GM23248 (cell line): Measurements from ENCODE around the gene CENPP. TPM values are rescaled to one million over a fixed set of nuclear protein-coding genes. Genes with fewer than 3 reads are reported as not detected.

Source experiments
- DNase-seq: peaks from one replicate; pipeline ENCODE4 v3.0.0-alpha.2; 2015
- H2AFZ ChIP-seq: fragments of 200-600 bp; sonication (generic); 2 replicates; pipeline ENCODE4 v1.6.1; 2016; ENCODE audit warnings: antibody characterized with exemption
- H3F3A ChIP-seq: fragments of 200-600 bp; sonication (generic); 2 replicates; pipeline ENCODE4 v1.6.1; 2016; ENCODE audit warnings: mild to moderate bottlenecking, antibody characterized with exemption, mixed run types; ENCODE audit not compliant: insufficient read depth
- H3K27ac ChIP-seq: fragments of 200-600 bp; sonication (generic); 2 replicates; pipeline ENCODE4 v1.5.1; 2016; ENCODE audit warnings: mild to moderate bottlenecking
- H3K27me3 ChIP-seq: fragments of 200-600 bp; sonication (generic); replicated peaks from 2 replicates; pipeline ENCODE4 v1.6.1; 2016; ENCODE audit warnings: mild to moderate bottlenecking; ENCODE audit not compliant: insufficient read depth
- H3K36me3 ChIP-seq: fragments of 200-600 bp; sonication (generic); 2 replicates; pipeline ENCODE4 v1.6.1; 2016; ENCODE audit warnings: low read depth, mild to moderate bottlenecking
- H3K4me1 ChIP-seq: fragments of 200-600 bp; sonication (generic); 2 replicates; pipeline ENCODE4 v1.6.1; 2016; ENCODE audit warnings: mild to moderate bottlenecking; ENCODE audit not compliant: insufficient read depth
- H3K4me2 ChIP-seq: fragments of 200-600 bp; sonication (generic); one replicate; pipeline ENCODE4 v1.6.1; 2016; ENCODE audit warnings: mild to moderate bottlenecking; ENCODE audit not compliant: unreplicated experiment
- H3K4me3 ChIP-seq: fragments of 200-600 bp; sonication (generic); 2 replicates; pipeline ENCODE4 v1.5.1; 2016; ENCODE audit warnings: mild to moderate bottlenecking
- H3K79me2 ChIP-seq: fragments of 200-600 bp; sonication (generic); 2 replicates; pipeline ENCODE4 v1.6.1; 2016; ENCODE audit warnings: mild to moderate bottlenecking; ENCODE audit not compliant: insufficient read depth
- H3K9ac ChIP-seq: fragments of 200-600 bp; sonication (generic); 2 replicates; pipeline ENCODE4 v1.6.1; 2016; ENCODE audit warnings: mild to moderate bottlenecking
- H3K9me2 ChIP-seq: fragments of 200-600 bp; sonication (generic); 2 replicates; pipeline ENCODE4 v1.6.1; 2016; ENCODE audit warnings: mixed run types, mild to moderate bottlenecking, moderate library complexity; ENCODE audit not compliant: insufficient read depth
- H3K9me3 ChIP-seq: fragments of 200-600 bp; sonication (generic); one replicate; pipeline ENCODE4 v1.6.1; 2017; ENCODE audit warnings: low read depth
- H4K20me1 ChIP-seq: fragments of 200-600 bp; sonication (generic); 2 replicates; pipeline ENCODE4 v1.6.0; 2016; ENCODE audit not compliant: insufficient read depth
- EZH2 ChIP-seq: fragments of 200-600 bp; sonication (generic); IDR thresholded peaks from 2 replicates; pipeline ENCODE4 v1.6.1; 2018; ENCODE audit warnings: antibody characterized with exemption, mild to moderate bottlenecking; ENCODE audit not compliant: insufficient read depth, poor library complexity, severe bottlenecking
- EZH2phosphoT487 ChIP-seq: fragments of 200-600 bp; sonication (generic); IDR thresholded peaks from 2 replicates; pipeline ENCODE4 v1.6.1; 2018; ENCODE audit warnings: antibody characterized with exemption, moderate library complexity, mild to moderate bottlenecking, low read depth; ENCODE audit not compliant: insufficient read depth
- WGBS, 2 experiments: methylation state at CpG; one replicate each; pipeline ENCODE4 v1.1.6; 2015 to 2017; ENCODE audit warnings: low lambda C conversion rate in 2 of 2, low coverage in 1 of 2; ENCODE audit errors: missing lambda C conversion rate in 2 of 2; 5-methylcytosine and 5-hydroxymethylcytosine counted together
- in situ Hi-C: fragments of 300-500 bp; cut with MboI; formaldehyde crosslinking; loops from 2 replicates; pipeline ENCODE4 v1.15.0; 2020
- polyA plus RNA-seq: library from polyadenylated mRNA; unstranded; fragments of >200 nt; fragmentation: Nextera tagmentation; extraction: Ambion mirVana; gene quantifications from 2 replicates; pipeline ENCODE4 v1.2.1, GENCODE V29; 2016
- total RNA-seq: library from RNA; depleted of rRNA; stranded (reverse); fragments of >200 nt; shearing (Covaris generic); gene quantifications from 2 replicates; pipeline ENCODE4 v1.2.3, GENCODE V29; 2014

CENPP gene
- total and polyA plus RNA-seq, 2 experiments from 2014 or later = 2.5 to 7.4 TPM

DNA sequence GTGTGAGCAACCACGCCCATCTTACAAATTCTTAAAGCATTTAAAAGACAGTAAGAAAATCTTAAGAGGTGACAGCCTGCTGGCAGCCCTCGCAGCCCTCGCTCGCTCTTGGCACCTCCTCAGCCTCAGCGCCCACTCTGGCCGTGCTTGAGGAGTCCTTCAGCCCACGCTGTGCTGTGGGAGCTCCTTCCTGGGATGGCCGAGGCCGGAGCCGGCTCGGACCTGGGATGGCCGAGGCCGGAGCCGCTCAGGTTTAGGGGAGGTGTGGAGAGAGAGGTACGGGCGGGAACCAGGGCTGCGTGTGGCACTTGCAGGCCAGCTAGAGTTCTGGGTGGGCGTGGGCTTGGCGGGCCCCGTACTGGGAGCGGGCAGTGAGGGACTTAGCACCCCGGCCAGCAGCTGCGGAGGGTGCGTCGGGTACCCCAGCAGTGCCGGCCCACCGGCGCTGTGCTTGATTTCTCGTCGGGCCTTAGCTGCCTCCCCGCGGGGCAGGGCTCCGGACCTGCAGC is 219.3 kb downstream of the CENPP start:
- no peaks in the 10 kb centered on the region for H3K79me2 ChIP-seq
- no peak overlapping the region for H3K9ac ChIP-seq
- no peak overlapping the region for H3K4me2 ChIP-seq
- no peak overlapping the region for H2AFZ ChIP-seq
- no peaks in the 10 kb centered on the region for H3K4me1 ChIP-seq
- WGBS, 2 experiments = 99% methylated on average over 14 to 33 of the region's 33 CpGs
- DNase-seq = no peak
- no peak for TF ChIP-seq EZH2phosphoT487
- TF ChIP-seq EZH2 = no peak
- no peaks in the 10 kb centered on the region for H3K9me3 ChIP-seq
- H3K9me2 ChIP-seq = no peaks in the 10 kb centered on the region
- H3K4me3 ChIP-seq = no peak overlapping the region
- no peak overlapping the region for H3K27ac ChIP-seq
- no peaks in the 10 kb centered on the region for H3K27me3 ChIP-seq
- no peaks in the 10 kb centered on the region for H4K20me1 ChIP-seq
- no peaks in the 10 kb centered on the region for H3F3A ChIP-seq
- H3K36me3 ChIP-seq = no peaks in the 10 kb centered on the region
- in situ Hi-C loops = no loop called here

GRCh38 chr9:92547356-92547755 is 221.6 kb downstream of the CENPP start:
- Histone ChIP-seq H3K4me2 (no peak overlapping the region), H2AFZ (no peak overlapping the region), H3K9me3 (no peaks in the 10 kb centered on the region), H4K20me1 (no peaks in the 10 kb centered on the region), H3K79me2 (no peaks in the 10 kb centered on the region), H3K4me1 (no peaks in the 10 kb centered on the region), H3K27ac (no peak overlapping the region), H3K9ac (no peak overlapping the region), H3K9me2 (no peaks in the 10 kb centered on the region), H3K36me3 (no peaks in the 10 kb centered on the region), H3F3A (no peaks in the 10 kb centered on the region), H3K27me3 (no peaks in the 10 kb centered on the region), H3K4me3 (no peak overlapping the region)
- WGBS, 2 experiments = 41 to 58% methylated on average over 3 of the region's 3 CpGs
- DNase-seq = peak; percentile 46
- in situ Hi-C loops = no loop called here
- TF ChIP-seq EZH2 = no peak
- TF ChIP-seq EZH2phosphoT487 = no peak

- in situ Hi-C loops = no loop called here
- Histone ChIP-seq H3F3A (no peaks in the 10 kb centered on the region), H3K79me2 (no peaks in the 10 kb centered on the region), H3K4me3 (no peak overlapping the region), H4K20me1 (no peaks in the 10 kb centered on the region), H3K9me2 (no peaks in the 10 kb centered on the region), H3K27ac (no peak overlapping the region), H3K4me2 (no peak overlapping the region), H3K27me3 (no peaks in the 10 kb centered on the region), H3K9ac (no peak overlapping the region), H3K36me3 (no peaks in the 10 kb centered on the region), H3K9me3 (no peaks in the 10 kb centered on the region), H3K4me1 (no peaks in the 10 kb centered on the region), H2AFZ (no peak overlapping the region)
- TF ChIP-seq EZH2 (no peak), EZH2phosphoT487 (no peak)
- no peak for DNase-seq
- 93 to 94% methylated on average over 2 of the region's 2 CpGs for WGBS, 2 experiments
These were observed 225.0 kb downstream of the CENPP start for GRCh38 chr9:92550765-92551164.

- H4K20me1 ChIP-seq = no peaks in the 10 kb centered on the region
- H3K4me3 ChIP-seq = no peak overlapping the region
- H3K9ac ChIP-seq = no peak overlapping the region
- no peak overlapping the region for H3K4me2 ChIP-seq
- no peaks in the 10 kb centered on the region for H3F3A ChIP-seq
- H3K27ac ChIP-seq = no peak overlapping the region
- peaks cover 25% of the 10 kb centered on the region for H3K4me1 ChIP-seq
- H3K79me2 ChIP-seq = no peaks in the 10 kb centered on the region
- no peaks in the 10 kb centered on the region for H3K9me2 ChIP-seq
- H2AFZ ChIP-seq = no peak overlapping the region
- in situ Hi-C loops = no loop called here
- no peak for DNase-seq
- H3K9me3 ChIP-seq = no peaks in the 10 kb centered on the region
- WGBS, 2 experiments = 93 to 95% methylated on average over 14 to 16 of the region's 16 CpGs
- H3K36me3 ChIP-seq = no peaks in the 10 kb centered on the region
- TF ChIP-seq EZH2 = no peak
- no peak for TF ChIP-seq EZH2phosphoT487
- no peaks in the 10 kb centered on the region for H3K27me3 ChIP-seq
These were observed 233.0 kb downstream of the CENPP start for GRCh38 chr9:92558612-92559374.
